NOMO-1 treated with DMSO at 0.1 percent for 48 hours (cell line): ENCODE results near the gene MRPS14.
A peak's percentile ranks its signal among the peaks of the same experiment; 100 is the strongest.

Experiments used
- DNase-seq: peaks from one replicate; lab custom pipeline; 2025; ENCODE audit not compliant: unreplicated experiment; lab: John Stamatoyannopoulos, UW

MRPS14 gene

DNA sequence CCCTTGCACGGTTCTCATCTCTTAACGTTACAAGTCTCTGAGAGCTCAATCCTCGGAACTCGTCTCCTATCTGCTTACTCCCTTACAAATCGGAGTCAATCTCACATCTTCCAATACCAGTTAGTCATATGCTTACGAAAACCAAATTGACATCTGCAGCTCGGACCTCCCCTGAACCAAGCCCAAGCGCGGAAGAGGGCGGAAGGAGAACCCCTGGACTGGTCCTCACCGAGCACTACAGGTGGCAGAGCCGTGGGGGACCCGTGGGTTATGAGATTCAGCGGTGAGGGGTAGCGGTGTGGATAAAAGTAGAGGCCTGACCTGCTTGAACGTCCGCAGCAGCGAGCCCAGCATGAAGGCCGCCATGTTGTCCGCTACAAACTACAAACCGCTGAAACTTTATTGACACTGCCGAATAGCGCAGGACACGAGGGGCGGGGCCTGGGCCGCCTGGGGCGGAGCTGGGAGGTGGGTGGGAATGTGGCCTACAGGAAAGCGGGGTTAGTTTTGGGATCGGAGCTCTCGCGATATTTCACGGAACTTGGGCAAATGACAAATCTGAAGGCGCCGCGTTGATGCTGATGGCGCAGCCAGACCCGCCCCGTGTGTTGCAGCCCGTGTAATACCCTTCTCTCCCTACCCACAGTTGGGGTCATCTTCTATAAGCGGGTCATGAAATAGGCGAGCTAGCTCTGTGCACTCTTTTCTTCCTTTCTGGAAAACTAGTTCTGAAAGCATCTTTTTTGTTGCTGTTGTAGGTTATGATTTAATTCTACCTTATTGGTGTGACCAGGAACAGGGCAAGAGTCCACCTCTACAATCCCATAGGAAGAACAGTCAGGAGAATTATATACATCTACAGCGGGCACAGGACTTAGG, at the start of gene MRPS14:
MRPS14 (minus strand) TSS at position 383 of the 879 bp plus-strand sequence; CDS start at position 366, 17 bp downstream.
- peak; percentile 97 for DNase-seq

DNA sequence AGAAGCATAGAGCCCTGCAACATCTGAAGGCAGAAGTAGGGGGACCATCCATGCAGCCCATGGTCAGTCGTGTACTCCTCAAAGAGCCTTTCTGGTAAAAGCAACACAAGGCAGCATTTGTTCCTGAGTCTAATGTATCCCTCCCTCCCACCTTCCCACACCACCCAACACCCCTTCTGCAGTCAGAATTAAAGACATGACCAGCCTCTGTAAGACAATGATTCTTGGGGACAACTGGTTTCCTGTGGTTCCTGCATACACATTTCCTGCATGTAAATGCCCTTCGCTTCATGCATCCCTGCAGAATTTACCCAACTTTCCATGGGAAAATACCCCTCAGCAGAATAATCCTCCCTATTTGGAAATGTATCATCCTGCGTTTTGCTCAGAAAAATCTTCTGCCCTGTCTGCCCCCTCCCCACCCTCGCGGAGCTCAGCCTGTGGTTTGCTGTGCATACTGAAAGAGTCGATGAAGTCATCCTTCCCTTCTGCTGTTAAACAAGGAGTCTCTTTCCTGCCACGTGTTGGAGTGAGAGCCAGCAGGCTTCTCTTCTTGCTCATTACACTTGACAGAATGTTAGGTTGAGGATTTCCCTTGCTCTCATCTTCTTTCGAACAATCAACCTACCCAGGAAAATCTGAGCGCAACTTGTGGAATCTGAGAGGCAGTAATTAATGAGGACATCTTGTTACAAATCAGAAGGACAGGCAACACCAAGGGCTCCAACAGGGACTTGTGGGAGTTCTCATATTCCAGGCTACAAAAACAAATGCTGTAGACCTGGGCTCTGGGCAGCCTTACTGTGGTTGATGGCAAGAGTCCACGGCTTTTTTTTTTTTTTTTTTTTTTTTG, 49.1 kb upstream of the MRPS14 start:
- DNase-seq: peak; percentile 66

DNA sequence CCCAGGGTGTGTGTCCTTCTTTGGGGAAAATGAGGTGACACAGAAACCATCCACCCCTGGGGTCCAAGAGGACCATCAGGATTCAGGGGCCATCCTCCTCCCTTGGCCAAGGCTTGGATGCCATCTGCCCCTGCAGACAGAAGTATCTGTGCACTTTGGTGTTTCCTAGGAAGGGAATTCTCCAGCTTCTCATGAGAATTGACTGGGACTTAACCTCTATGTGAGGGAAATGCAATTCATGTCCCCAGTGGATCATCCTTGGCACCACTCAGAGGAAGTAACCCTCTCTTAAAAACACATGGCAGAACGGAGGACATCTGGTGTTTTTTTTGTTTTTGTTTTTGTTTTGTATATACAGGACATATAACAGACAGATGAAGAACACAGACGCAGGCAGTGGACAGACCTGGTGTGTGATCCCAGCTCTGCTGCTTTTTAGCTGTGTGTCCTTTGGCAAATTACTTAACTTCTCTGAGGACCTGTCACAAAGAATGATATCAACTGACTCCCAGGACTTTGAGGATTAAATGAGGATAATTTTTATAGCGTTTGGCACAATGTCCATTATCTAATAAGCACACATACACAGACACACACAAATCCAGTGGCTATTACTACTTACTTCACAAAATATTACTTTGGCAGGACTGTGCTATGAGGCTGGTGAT, 48.2 kb upstream of the MRPS14 start:
- no peak for DNase-seq

DNA sequence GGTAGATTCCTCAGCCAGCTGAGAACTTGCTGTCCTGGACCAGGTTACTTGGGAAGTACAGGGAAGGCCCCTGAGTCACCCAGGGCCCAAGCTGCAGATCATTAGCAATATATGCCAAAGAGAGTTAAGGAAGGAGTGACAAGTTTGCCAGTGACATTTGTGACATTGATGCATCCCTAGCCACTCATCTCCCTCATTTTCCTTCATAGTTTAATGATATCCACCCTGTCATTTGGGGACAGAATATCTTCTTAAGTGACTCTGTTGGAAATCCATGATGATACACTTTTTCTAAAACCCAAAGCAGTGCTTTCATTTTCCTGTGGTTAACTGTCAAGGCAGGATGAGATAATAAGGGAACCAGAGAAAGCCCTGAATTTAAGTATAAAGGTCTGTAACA, 47.6 kb upstream of the MRPS14 start:
- no peak for DNase-seq

DNA sequence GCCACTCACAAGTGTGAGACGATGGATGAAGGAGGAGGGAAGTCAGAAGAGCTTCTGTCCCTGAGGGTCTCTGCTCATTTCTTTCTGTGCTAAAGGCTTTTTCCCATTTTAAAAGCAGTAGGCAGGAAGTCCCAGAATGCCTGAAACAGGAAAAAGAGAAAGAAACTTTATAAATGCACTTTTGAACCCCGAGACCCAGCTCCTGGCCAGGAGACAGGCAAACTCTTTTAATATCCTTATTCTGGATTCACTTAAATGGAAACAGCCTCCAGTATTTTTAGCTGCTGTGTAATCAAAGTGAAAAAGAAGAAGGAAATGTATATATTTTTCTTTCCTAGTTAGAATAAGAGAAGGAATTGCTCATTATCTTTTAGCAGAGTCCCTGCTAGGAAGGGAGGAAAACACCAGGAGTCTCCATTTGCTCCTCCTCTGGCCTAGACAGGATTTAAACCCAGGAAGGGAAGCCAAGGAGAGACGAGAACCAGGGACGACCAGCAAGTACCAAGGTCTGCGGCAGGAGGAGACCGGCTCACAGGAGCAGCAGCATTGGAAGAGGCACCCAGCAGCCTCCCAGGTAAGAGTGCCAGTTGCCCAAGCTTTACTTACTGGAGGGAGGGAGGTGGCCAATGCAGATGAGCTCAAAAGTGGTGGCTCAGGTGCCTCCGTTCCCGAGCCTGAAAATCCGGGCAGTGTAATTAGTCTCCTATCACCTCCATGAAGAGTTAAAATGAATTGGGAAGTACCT, 44.3 kb upstream of the MRPS14 start, which contains the start of gene TNN:
TNN (plus strand) TSS at position 472 of the 745 bp plus-strand sequence. CDS start 9,586 bp downstream, outside the sequence.
- DNase-seq: no peak

DNA sequence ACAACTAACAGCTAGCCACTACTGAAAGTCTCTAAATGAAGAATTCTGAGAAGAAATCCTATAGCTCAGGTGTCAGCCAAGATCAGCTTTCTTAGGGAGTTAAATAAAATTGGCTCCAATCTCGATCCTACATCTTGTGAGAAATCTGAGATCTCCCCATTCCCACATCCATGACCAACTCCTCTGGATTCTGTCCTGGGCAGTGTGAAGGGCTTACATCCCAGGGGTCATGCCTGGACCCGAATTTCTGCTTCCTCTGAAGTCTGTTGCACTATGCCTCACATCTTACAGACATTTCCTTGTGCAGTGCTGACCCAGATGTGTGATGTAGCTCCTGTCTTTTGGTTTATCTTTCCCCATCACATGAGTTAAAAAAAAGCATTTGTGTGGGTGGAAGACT, 39.6 kb upstream of the MRPS14 start:
- DNase-seq: no peak

DNA sequence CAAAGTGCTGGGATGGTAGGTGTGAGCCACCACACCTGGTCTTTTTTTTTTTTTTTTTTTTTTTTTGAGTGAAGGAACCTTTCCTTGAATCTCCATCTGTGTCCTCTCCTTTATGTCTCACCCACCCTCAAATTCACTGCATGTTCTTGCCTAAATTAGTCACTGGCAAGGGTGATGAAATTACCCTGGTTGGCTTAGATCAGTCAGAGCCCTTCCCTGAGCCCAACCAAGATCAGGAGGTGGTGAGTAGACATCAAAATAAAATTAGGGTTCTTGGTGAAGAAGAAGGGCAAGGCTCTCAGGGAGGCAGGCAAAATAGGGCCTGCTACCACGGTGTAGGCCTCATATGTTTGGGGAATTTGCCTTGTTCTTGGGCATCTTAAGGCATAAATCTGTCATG, 39.1 kb upstream of the MRPS14 start:
- no peak for DNase-seq

DNA sequence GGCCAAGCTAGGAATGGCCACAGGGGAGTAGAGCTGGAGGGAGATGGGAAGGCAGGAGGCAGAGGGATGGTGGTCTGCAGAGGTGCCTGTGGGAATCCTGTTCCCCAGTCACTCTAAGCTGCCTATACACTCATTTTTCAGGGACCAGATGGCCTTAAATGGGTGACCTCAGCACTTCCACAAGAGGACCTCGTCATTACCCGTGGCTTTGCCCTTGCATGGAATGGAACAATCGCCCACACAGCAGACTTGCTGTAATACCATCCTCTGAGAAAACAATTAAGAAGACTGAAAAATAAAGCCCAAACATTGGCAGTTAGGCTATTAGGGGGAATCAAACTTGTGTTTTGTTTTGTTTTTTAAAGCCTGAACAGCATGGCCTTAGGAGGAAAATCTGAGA, 31.5 kb upstream of the MRPS14 start:
- DNase-seq: no peak

DNA sequence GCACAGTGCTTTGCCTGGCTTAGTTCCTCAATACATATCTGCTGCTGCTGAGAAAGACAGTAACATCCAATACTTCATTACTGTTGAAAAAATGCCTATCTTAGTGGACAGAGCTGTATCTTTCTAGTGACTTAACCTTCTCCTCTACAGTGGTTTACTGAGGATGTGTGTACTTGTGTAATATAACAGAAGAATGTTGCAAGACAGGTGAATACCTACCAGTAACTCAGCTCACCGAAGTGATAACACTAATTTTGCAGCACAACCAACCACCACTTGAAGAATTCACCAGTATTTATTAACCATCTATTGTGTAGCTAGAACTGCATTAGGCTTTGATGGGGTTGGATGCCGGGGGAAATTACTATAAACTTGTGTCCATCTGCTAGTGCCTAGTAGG, 27.8 kb upstream of the MRPS14 start:
- no peak for DNase-seq

DNA sequence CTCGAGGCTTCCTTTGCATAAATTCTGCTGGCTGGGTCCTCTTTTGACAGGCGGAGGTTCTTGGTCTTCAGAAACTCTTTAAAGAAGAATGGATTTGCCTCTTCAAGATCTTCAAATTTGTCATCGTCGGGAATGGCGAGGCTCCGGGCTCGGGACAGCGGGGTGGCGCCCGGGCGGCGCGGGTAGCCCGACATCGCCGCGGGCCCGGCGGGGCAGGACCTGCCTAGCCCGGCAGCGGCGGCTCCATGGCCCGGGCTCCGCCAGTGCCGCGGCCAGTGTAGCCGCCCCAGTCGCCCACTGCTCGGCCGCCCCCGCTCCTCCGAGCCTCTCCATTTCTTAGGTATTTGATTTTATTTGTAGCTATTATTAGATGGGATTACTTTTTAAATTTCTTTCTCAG, 22.3 kb upstream of the MRPS14 start:
- DNase-seq: no peak

DNA sequence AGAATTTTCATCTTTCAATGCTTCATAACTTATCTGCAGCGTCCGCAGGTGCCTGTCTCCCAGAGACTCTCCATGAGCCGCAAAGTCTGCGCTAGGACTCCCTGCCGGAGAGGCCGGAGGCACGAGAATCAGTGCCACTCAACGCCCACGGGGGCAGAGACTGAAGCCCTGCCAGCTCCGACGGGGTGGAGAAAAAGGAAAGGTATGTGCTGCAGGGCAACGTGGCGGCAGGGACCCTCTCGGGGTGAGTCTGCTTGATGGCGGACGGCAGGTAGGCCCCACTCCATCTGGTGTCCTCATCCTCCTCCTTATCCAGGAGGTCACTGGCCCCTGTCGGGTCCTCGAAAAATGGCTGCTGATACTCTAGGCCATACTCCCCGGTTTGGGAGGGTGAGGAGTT, 21.9 kb upstream of the MRPS14 start:
- DNase-seq: no peak

DNA sequence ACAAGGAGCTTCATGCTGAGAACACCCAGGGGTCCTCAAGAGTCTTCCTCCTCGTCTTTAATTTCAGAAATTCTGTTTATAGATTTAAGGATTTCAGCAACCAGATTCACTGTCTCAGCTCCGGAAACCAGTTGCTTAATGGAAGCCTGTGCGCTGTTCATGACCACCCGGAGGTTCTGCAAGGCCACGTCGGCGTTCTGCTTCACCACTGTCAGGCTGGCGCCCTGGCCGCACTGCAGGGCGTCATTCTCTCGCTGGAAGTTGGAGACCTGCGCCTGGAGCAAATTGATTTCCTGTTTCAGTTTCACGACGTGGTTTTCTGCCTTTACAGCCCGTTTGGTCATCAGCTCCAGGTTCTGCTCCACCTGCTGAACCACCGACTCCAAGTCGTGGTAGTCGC, 21.4 kb upstream of the MRPS14 start:
- DNase-seq: peak; percentile 91

DNA sequence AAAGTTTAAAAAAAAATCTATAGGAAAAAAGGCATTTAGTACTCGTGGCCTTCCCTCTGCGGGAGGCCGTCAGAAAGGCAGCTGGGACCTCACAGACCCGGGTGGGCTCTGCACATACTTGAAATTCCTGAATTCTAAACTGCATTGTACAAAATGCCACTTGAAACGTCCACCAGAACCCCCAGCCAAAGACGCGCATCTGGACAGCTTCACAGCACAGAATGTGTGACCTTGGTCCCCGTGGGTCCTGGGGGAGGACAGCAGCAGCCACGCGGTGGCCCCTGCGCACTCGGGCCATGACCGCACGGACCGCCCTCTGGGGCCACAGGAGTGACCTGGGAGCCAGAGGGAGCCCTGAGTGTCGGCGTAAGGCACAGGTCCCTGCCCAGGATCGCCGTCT, 20.6 kb upstream of the MRPS14 start:
- DNase-seq: no peak

DNA sequence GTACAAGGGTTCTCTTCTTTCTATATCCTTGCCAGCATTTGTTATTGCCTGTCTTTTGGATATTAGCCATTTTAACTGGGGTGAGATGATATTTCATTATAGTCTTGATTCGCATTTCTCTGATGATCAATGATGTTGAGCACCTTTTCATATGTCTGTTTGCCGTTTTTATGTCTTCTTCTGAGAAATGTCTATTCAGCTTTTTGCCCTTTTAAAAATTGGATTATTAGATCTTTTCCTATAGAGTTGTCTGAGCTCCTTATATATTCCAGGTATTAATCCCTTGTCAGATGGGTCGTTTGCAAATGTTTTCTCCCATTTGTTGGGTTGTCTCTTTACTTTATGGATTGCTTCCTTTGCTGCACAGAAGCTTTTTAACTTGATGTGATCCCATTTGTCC, 19.4 kb upstream of the MRPS14 start:
- no peak for DNase-seq

DNA sequence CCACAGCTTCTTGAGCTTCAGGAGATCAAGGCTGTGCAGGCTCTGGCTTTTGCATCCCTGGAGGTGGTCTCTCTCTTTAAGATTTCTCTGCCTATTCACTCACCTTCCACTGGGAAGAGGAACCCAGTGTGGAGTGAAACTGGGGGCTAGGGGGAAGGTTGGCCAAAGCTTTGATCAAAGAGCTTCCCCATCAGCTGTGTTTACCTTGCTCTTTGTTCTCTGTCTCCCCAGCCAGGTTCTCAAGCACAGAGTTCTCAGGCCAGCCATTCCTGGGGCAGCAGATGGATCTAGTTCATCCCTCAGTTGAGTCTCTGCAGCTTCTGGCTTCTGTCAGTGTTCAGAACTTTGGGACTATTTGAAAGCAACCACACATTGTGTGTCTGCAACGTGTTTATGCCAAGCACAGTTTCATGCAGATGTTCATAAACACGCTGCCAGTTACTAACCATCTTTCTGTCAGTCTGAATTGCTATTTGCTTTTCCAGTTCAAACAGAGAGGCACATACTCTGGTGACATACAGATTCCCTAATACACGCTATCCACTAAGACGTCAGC, 17.2 kb upstream of the MRPS14 start:
- DNase-seq: no peak

DNA sequence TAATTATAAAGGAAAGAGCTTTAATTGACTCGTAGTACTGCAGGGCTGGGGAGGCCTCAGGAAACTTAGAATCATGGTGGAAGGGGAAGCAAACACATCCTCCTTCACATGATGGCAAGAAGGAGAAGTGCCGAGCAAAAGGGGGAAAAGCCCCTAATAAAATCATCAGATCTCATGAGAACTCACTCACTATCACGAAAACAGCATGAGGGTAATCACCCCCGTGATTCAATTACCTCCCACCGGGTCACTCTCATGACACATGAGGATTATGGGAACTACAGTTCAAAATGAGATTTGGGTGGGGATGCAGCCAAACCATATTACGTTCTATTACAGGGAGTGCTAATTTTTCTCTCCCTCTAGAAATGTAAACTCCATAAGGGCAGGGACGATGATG, 14.2 kb upstream of the MRPS14 start:
- no peak for DNase-seq

DNA sequence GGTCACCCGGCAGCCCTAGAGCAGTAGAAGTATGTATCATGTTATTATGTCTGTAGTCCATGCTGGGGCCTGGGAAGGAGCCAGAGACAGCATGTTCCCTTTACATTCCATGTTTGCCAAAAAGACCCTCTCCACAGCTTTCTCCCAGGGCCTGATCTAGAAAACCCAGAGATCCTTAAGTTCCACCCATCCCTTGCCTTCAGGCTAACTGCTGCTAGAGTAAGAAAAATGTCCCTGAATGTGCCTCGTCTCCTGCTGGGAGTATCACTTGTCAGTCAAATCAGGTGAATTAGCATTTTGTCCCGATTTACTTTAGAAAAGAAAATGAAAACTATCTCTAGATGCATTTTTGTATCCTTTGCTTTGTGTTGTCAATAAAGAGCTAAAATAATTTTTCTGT, 13.3 kb upstream of the MRPS14 start:
- no peak for DNase-seq

DNA sequence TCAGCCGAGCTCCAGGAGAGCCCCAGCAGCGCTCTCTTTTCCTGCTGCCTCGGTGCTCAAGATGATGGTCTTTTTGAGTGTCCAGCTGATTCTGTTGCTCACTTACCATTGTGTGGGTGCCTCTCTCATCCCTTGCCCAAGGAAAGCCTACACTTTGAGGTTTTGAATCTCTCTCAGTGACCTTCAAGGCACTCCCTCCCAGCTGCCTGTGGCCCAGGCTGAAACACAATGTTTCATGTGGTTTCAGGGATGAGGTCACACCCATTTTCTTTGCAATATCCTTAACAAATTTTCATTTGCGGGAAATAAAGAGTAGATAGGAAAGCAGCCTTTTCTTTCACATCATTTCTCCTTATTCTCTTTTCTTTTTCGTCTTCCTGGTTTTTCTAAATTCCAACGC, 12.6 kb upstream of the MRPS14 start:
- DNase-seq: no peak

DNA sequence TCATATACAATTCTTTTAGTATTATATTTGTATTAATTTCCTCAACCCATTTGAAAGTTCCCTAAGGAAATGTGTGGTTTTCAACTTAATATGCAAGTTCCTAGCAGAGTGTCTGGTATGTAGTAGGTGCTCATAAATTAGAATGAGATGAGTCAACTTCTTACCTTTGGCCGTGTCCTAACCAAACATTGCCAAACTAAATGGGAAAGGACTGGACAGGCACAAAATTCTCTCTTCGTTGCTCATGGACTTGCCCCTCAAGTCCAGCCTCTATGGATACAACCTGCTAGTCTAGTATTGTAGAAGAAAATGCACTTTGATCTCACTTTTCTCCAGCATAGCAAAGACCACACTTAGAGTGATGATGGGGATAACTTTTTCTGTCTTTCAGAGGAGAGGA, 11.6 kb upstream of the MRPS14 start:
- DNase-seq: no peak

DNA sequence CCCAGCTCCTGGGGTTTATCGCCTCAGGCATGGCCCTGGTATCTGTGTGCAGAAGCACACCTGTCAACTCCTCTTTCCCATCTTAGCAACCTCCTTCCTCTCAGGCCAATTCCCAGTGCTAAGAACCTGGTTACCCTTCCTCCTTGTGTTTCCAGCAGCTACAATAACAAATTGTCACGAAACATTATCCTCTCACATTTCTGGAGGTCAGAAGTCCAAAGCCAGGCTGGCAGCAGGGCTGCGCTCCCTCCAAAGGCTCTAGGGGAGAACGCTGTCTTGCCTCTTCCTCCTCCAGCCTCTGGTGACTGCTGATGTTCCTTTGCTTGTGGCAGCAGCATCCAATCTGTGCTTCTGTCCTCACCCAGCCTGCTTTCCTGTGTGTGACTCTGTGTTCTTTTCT, 10.7 kb upstream of the MRPS14 start:
- no peak for DNase-seq
